Panc1 (cell line): Measurements from ENCODE around the gene SCG2. TPM values are rescaled to one million over a fixed set of nuclear protein-coding genes. Genes with fewer than 3 reads are reported as not detected.

Experiments used
- ATAC-seq: fragments of 200-7000 bp; cut with Tn5 transposase; 2 replicates; pipeline ENCODE4 v1.9.1; 2020; ENCODE audit warnings: mild to moderate bottlenecking, moderate library complexity
- BruUV-seq: library from RNA; stranded (reverse); fragments of 400-500 nt; replicated peaks from 2 replicates; lab custom pipeline; 2021; lab: Mats Ljungman, UMichigan
- CTCF ChIA-PET: fragments of 300-600 bp; sonication (Branson Sonifier 250); formaldehyde crosslinking; loops from one replicate; lab custom pipeline; 2022; ENCODE audit warnings: antibody characterized with exemption; lab: Charles Lee
- POLR2A ChIA-PET: fragments of 300-600 bp; sonication (Branson Sonifier 250); formaldehyde crosslinking; loops from one replicate; lab custom pipeline; 2022; ENCODE audit warnings: antibody characterized with exemption; lab: Charles Lee
- DNase-seq: peaks from one replicate; pipeline ENCODE4 v3.0.0-alpha.2; 2010; ENCODE audit warnings: low read depth, low spot score
- H3K27ac ChIP-seq: 2 replicates; pipeline ENCODE4 v1.5.1; 2011; ENCODE audit warnings: mild to moderate bottlenecking, low read length, inconsistent platforms
- H3K27me3 ChIP-seq: fragments of 200-500 bp; sonication (Bioruptor generic); 2 replicates; pipeline ENCODE4 v1.6.0; 2014; ENCODE audit warnings: low read length, inconsistent platforms; ENCODE audit not compliant: control insufficient read depth, insufficient read depth
- H3K36me3 ChIP-seq: fragments of 200-500 bp; sonication (Bioruptor generic); 2 replicates; pipeline ENCODE4 v1.5.1; 2014; ENCODE audit warnings: inconsistent platforms, mild to moderate bottlenecking, low read length, moderate library complexity; ENCODE audit not compliant: control insufficient read depth, insufficient read depth
- H3K4me1 ChIP-seq: 2 replicates; pipeline ENCODE4 v1.5.1; 2011; ENCODE audit warnings: inconsistent platforms, mild to moderate bottlenecking, low read length, moderate library complexity; ENCODE audit not compliant: control insufficient read depth, insufficient read depth
- H3K4me3 ChIP-seq, 2 experiments: 2 replicates each; pipeline ENCODE4 v1.5.1; 2011 to 2012; ENCODE audit warnings: low read depth in 2 of 2, low read length in 2 of 2, mild to moderate bottlenecking in 2 of 2, inconsistent platforms in 1 of 2, moderate library complexity in 1 of 2
- H3K9me3 ChIP-seq: fragments of 200-500 bp; sonication (Bioruptor generic); 2 replicates; pipeline ENCODE4 v1.5.1; 2014; ENCODE audit warnings: low read depth, mild to moderate bottlenecking, inconsistent platforms, low read length, moderate library complexity; ENCODE audit not compliant: control insufficient read depth, insufficient read depth
- POLR2AphosphoS5 ChIP-seq: IDR thresholded peaks from 2 replicates; pipeline ENCODE4 v1.6.1; 2012; ENCODE audit warnings: mild to moderate bottlenecking, low read depth, low read length, moderate library complexity
- REST ChIP-seq, 2 experiments: IDR thresholded peaks; 2 replicates each; pipeline ENCODE4 v1.6.1; 2011 to 2012; ENCODE audit warnings: low read depth in 2 of 2, control low read depth in 1 of 2, low read length in 1 of 2, mild to moderate bottlenecking in 1 of 2, moderate library complexity in 1 of 2; ENCODE audit not compliant: insufficient read depth in 1 of 2
- SIN3A ChIP-seq: IDR thresholded peaks from 2 replicates; pipeline ENCODE4 v1.6.1; 2012; ENCODE audit warnings: low read depth, mild to moderate bottlenecking, low read length, moderate library complexity, borderline replicate concordance; ENCODE audit not compliant: insufficient read depth
- TCF7L2 ChIP-seq: IDR thresholded peaks from 2 replicates; pipeline ENCODE4 v1.6.1; 2011; ENCODE audit warnings: mild to moderate bottlenecking, low read depth, low read length, inconsistent platforms
- in situ Hi-C: cut with HindIII; loops from 2 replicates; pipeline ENCODE4 v1.10.0; 2016; ENCODE audit warnings: low sequenced_read_pairs, low pct_unique_long_range_greater_than_20kb
- intact Hi-C: fragments of 100-400 bp; cut with micrococcal nuclease; formaldehyde crosslinking; loops from one replicate; pipeline ENCODE4 v1.10.0; 2022; ENCODE audit not compliant: unreplicated experiment
- total RNA-seq: library from RNA; stranded (reverse); gene quantifications from one replicate; pipeline ENCODE4 v1.2.1, GENCODE V29; 2021; ENCODE audit not compliant: unreplicated experiment
- TF ChIP-seq, protein P1 (sequence below): fragments of 450-650 bp; IDR thresholded peaks from 2 replicates; pipeline ENCODE4 v1.5.1; 2017; ENCODE audit warnings: mild to moderate bottlenecking

Gene SCG2
- total RNA-seq, 1 experiment from 2014 or later = 1.7 TPM

- in situ Hi-C loops (no loop called here), intact Hi-C loops (no loop called here)
- Histone ChIP-seq H3K36me3 (no peaks in the 10 kb centered on the region), H3K27me3 (no peaks in the 10 kb centered on the region), H3K27ac (no peak overlapping the region), H3K4me1 (no peaks in the 10 kb centered on the region), H3K4me3 (no peak overlapping the region), H3K9me3 (peaks cover 3% of the 10 kb centered on the region; the same call in 1 of the 2 replicates)
- ATAC-seq (no peak), DNase-seq (no peak)
- CTCF ChIA-PET = no interaction called here
- BruUV-seq = no TSS peak
- TF ChIP-seq TCF7L2 = no peak
- TF ChIP-seq, protein P1, sequence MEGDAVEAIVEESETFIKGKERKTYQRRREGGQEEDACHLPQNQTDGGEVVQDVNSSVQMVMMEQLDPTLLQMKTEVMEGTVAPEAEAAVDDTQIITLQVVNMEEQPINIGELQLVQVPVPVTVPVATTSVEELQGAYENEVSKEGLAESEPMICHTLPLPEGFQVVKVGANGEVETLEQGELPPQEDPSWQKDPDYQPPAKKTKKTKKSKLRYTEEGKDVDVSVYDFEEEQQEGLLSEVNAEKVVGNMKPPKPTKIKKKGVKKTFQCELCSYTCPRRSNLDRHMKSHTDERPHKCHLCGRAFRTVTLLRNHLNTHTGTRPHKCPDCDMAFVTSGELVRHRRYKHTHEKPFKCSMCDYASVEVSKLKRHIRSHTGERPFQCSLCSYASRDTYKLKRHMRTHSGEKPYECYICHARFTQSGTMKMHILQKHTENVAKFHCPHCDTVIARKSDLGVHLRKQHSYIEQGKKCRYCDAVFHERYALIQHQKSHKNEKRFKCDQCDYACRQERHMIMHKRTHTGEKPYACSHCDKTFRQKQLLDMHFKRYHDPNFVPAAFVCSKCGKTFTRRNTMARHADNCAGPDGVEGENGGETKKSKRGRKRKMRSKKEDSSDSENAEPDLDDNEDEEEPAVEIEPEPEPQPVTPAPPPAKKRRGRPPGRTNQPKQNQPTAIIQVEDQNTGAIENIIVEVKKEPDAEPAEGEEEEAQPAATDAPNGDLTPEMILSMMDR = no peak
- no peak for TF ChIP-seq SIN3A
- no peak for TF ChIP-seq REST (IDR thresholded peaks at IDR 0.05; ENCODE audit: insufficient read depth in 1 of 2, low read depth in 2 of 2, low read length in 1 of 2)
- no peak for TF ChIP-seq POLR2AphosphoS5
- POLR2A ChIA-PET = no interaction called here
These were observed 31.5 kb upstream of the SCG2 start for GRCh38 chr2:223633656-223634055.

DNA sequence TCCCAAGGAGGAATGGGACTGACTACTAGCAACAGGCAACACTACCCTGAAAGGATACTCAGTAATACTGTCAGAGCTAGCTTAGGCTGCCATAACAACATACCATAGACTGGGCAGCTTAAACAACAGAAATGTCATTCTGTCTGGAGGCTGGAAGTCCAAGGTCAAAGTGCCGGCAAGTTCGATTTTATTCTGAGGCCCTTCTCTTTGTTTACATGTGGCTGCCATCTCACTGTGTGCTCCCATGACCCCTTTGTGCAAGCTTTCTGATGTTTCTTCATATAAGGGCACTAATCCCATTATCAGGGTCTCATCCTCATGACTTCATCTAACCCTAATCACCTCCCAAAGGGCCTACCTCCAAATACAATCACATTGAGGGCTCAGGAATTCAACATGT lies 30.7 kb upstream of the SCG2 start:
- no peak overlapping the region for H3K27ac ChIP-seq
- in situ Hi-C loops (no loop called here), intact Hi-C loops (no loop called here)
- ATAC-seq (no peak), DNase-seq (no peak)
- no peaks in the 10 kb centered on the region for H3K9me3 ChIP-seq
- POLR2A ChIA-PET = no interaction called here
- no peaks in the 10 kb centered on the region for H3K36me3 ChIP-seq
- TF ChIP-seq TCF7L2 (no peak), REST (IDR thresholded peaks at IDR 0.05; ENCODE audit: insufficient read depth in 1 of 2, low read depth in 2 of 2, low read length in 1 of 2) (no peak), SIN3A (no peak), POLR2AphosphoS5 (no peak)
- TF ChIP-seq, protein P1 = no peak
- H3K27me3 ChIP-seq = no peaks in the 10 kb centered on the region
- H3K4me1 ChIP-seq = no peaks in the 10 kb centered on the region
- H3K4me3 ChIP-seq = no peak overlapping the region
- BruUV-seq = no TSS peak
- CTCF ChIA-PET = no interaction called here
